Neural cell (in vitro differentiated cells): ENCODE data around the gene SPIN2B. TPM values are rescaled to one million over a fixed set of nuclear protein-coding genes. Genes with fewer than 3 reads are reported as not detected.
"Not testable (repeated sequence)": the region's sequence is repeated elsewhere in the genome, so short reads cannot be mapped to it uniquely, and the experiment has no call there.

ENCODE experiments used
- H2AFZ ChIP-seq: fragments of 200-600, 300-800 bp; sonication (generic), shearing (Covaris generic); 2 replicates; pipeline ENCODE4 v1.6.0; 2014; ENCODE audit warnings: low read depth, mild to moderate bottlenecking, antibody characterized with exemption, low read length, moderate library complexity
- H3F3A ChIP-seq: fragments of 200-600 bp; shearing (Covaris generic); 2 replicates; pipeline ENCODE4 v1.6.1; 2016; ENCODE audit warnings: mild to moderate bottlenecking, moderate library complexity, mixed read lengths, antibody characterized with exemption, low read length; ENCODE audit not compliant: insufficient read depth, poor library complexity, severe bottlenecking
- H3K27ac ChIP-seq: fragments of 200-600, 300-800 bp; sonication (generic), shearing (Covaris generic); 2 replicates; pipeline ENCODE4 v1.5.1; 2014; ENCODE audit warnings: mild to moderate bottlenecking, low read length, moderate library complexity
- H3K27me3 ChIP-seq: fragments of 300-800, 200-600 bp; sonication (generic), shearing (Covaris generic); 2 replicates; pipeline ENCODE4 v1.6.0; 2014; ENCODE audit warnings: mild to moderate bottlenecking, low read depth, low read length, moderate library complexity; ENCODE audit not compliant: insufficient read depth
- H3K36me3 ChIP-seq: fragments of 300-800, 200-600 bp; sonication (generic), shearing (Covaris generic); 2 replicates; pipeline ENCODE4 v1.5.1; 2014; ENCODE audit warnings: mild to moderate bottlenecking, antibody characterized with exemption, low read length, moderate library complexity; ENCODE audit not compliant: insufficient read depth
- H3K4me2 ChIP-seq: fragments of 300-800, 200-600 bp; sonication (generic), shearing (Covaris generic); 2 replicates; pipeline ENCODE4 v1.6.0; 2014; ENCODE audit warnings: mild to moderate bottlenecking, low read length
- H3K4me3 ChIP-seq: fragments of 300-800, 200-600 bp; sonication (generic), shearing (Covaris generic); 2 replicates; pipeline ENCODE4 v1.5.1; 2014; ENCODE audit warnings: mild to moderate bottlenecking, low read length, moderate library complexity
- H3K79me2 ChIP-seq: fragments of 200-600 bp; shearing (Covaris generic); replicated peaks from 2 replicates; pipeline ENCODE4 v1.6.0; 2014; ENCODE audit warnings: mild to moderate bottlenecking, low read length, moderate library complexity; ENCODE audit not compliant: insufficient read depth
- H3K9ac ChIP-seq: fragments of 300-800, 200-600 bp; sonication (generic), shearing (Covaris generic); 2 replicates; pipeline ENCODE4 v1.6.1; 2016; ENCODE audit warnings: mild to moderate bottlenecking, low read length, mixed read lengths
- H3K9me2 ChIP-seq: fragments of 200-600 bp; shearing (Covaris generic); 2 replicates; pipeline ENCODE4 v1.6.1; 2016; ENCODE audit warnings: mild to moderate bottlenecking, low read length, mixed read lengths; ENCODE audit not compliant: insufficient read depth
- H3K9me3 ChIP-seq: fragments of 200-600, 300-800 bp; sonication (generic), shearing (Covaris generic); 2 replicates; pipeline ENCODE4 v1.6.1; 2016; ENCODE audit warnings: mild to moderate bottlenecking, mixed run types, low read length, moderate library complexity, mixed read lengths
- H4K20me1 ChIP-seq: fragments of 200-600 bp; shearing (Covaris generic); 2 replicates; pipeline ENCODE4 v1.6.1; 2016; ENCODE audit warnings: mild to moderate bottlenecking, mixed run types; ENCODE audit not compliant: insufficient read depth
- EP300 ChIP-seq: fragments of 450-650 bp; conservative IDR thresholded peaks from 2 replicates; pipeline ENCODE4 v1.6.1; 2014; ENCODE audit warnings: antibody characterized with exemption, mild to moderate bottlenecking, moderate library complexity; ENCODE audit not compliant: poor library complexity, severe bottlenecking
- EZH2 ChIP-seq: fragments of 200-600, 300-800 bp; shearing (Covaris generic), sonication (generic); IDR thresholded peaks from 2 replicates; pipeline ENCODE4 v1.6.1; 2014; ENCODE audit warnings: antibody characterized with exemption, low read length, borderline replicate concordance, mild to moderate bottlenecking; ENCODE audit not compliant: insufficient read depth, poor library complexity, severe bottlenecking
- MXI1 ChIP-seq: fragments of 450-650 bp; conservative IDR thresholded peaks from 2 replicates; pipeline ENCODE4 v1.6.1; 2014; ENCODE audit warnings: antibody characterized with exemption, mild to moderate bottlenecking; ENCODE audit not compliant: poor library complexity, severe bottlenecking
- POLR2AphosphoS5 ChIP-seq: IDR thresholded peaks from 2 replicates; pipeline ENCODE4 v1.6.1; 2012
- RAD21 ChIP-seq: fragments of 450-650 bp; conservative IDR thresholded peaks from 2 replicates; pipeline ENCODE4 v1.6.1; 2014; ENCODE audit warnings: antibody characterized with exemption, mild to moderate bottlenecking, moderate library complexity
- SMC3 ChIP-seq: fragments of 450-650 bp; conservative IDR thresholded peaks from 2 replicates; pipeline ENCODE4 v1.6.1; 2014; ENCODE audit warnings: antibody characterized with exemption, mild to moderate bottlenecking, moderate library complexity; ENCODE audit not compliant: poor library complexity
- TAF1 ChIP-seq: IDR thresholded peaks from 2 replicates; pipeline ENCODE4 v1.6.1; 2012; ENCODE audit warnings: low read depth
- polyA minus RNA-seq: library from RNA; depleted of rRNA, polyadenylated mRNA; stranded (reverse); fragments of >200 nt; gene quantifications from 2 replicates; pipeline ENCODE4 v1.2.3, GENCODE V29; 2014
- polyA plus RNA-seq: library from polyadenylated mRNA; depleted of rRNA; stranded (reverse); fragments of >200 nt; gene quantifications from 2 replicates; pipeline ENCODE4 v1.2.3, GENCODE V29; 2014
- TF ChIP-seq, protein P1 (sequence below): fragments of 450-650 bp; IDR thresholded peaks from 2 replicates; pipeline ENCODE4 v1.5.1; 2014; ENCODE audit warnings: antibody characterized with exemption, mild to moderate bottlenecking, moderate library complexity; ENCODE audit not compliant: poor library complexity, severe bottlenecking

SPIN2B gene
- 25.3 and 32.5 TPM in 2 replicates for polyA plus RNA-seq
- polyA minus RNA-seq, result 11.2 TPM in 2 replicates

DNA sequence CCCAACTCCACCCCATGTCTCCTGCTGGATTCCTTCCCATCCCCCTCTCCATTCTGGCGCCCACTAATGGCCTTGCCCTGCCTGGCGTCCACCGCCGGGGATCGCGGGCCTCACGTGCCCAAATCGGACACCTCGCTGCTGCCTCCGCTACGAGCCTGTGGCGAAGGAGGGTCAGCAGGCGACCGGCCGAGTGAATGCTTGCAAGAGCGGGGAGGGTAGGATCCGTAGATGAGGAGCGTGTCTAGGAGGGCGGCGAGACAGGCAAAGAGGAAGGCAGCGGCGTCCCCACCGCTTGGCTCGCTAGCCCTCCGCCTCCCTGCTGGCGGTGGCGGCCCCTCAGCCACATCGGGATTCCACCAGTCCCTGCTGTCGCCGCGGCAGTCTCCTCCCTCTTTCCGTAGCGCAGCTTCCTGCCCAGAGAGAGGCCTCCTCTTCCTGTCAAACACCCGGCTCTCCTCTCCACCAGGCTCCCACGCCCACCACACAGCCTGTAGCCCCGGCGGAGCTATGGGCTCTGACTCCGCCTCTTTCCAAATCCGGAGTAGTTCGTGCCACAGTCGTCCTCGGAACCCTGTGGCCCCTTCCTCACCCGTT is at the start of gene SPIN2B:
Gene SPIN2B (minus strand): TSS at position 387 of the 594 bp plus-strand sequence.
- TF ChIP-seq RAD21 (no peak), MXI1 (peak; percentile 65), EZH2 (no peak), POLR2AphosphoS5 (peak; percentile 72)
- TF ChIP-seq, protein P1, sequence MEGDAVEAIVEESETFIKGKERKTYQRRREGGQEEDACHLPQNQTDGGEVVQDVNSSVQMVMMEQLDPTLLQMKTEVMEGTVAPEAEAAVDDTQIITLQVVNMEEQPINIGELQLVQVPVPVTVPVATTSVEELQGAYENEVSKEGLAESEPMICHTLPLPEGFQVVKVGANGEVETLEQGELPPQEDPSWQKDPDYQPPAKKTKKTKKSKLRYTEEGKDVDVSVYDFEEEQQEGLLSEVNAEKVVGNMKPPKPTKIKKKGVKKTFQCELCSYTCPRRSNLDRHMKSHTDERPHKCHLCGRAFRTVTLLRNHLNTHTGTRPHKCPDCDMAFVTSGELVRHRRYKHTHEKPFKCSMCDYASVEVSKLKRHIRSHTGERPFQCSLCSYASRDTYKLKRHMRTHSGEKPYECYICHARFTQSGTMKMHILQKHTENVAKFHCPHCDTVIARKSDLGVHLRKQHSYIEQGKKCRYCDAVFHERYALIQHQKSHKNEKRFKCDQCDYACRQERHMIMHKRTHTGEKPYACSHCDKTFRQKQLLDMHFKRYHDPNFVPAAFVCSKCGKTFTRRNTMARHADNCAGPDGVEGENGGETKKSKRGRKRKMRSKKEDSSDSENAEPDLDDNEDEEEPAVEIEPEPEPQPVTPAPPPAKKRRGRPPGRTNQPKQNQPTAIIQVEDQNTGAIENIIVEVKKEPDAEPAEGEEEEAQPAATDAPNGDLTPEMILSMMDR, result peak; percentile 54
- H3K4me2 ChIP-seq, result peak within 1 kb of the TSS; percentile 55
- no peaks in the 10 kb centered on the region for H3K79me2 ChIP-seq
- no peaks in the 10 kb centered on the region for H3K36me3 ChIP-seq
- H3F3A ChIP-seq, result no peaks in the 10 kb centered on the region
- no peaks in the 10 kb centered on the region for H4K20me1 ChIP-seq
- H3K27ac ChIP-seq, result peak within 1 kb of the TSS; percentile 58
- peak within 1 kb of the TSS; percentile 21 for H2AFZ ChIP-seq
- H3K9me3 ChIP-seq, result no peaks in the 10 kb centered on the region
- peak within 1 kb of the TSS; percentile 73 for H3K9ac ChIP-seq
- no peaks in the 10 kb centered on the region for H3K27me3 ChIP-seq
- peak within 1 kb of the TSS; percentile 69 for H3K4me3 ChIP-seq
- no peaks in the 10 kb centered on the region for H3K9me2 ChIP-seq

DNA sequence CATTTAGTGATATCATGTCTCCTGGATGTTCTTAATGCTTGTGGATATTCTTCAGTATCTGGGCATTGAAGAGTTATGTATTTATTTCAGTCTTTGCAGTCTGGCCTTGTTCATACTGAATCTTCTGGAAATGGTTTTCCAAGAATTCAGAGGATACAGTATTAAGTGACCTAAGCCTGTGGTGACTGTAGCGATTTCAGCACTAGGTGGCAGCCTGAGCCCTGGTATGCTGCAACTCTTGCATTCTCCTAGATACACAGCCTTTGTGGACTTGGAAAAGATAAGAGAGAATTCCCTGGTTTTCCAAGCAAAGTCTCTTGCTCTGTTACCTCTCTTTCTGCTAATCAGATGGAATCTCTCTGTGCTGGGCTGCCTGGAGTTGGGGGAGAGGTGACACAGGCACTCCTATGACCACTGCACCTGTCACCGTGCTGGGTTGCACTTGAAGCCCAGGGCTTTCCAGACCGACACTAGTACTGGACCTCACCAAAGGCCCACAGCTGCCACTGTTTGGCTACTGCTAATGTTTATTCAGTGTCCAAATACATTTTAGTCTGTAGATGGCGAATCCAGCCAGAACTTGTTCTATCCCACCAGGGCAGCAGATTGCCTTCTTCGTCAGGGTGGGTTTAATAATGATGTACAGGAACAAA is 35.2 kb upstream of the SPIN2B start:
- H3K4me3 ChIP-seq, result no peak overlapping the region
- H3K9me3 ChIP-seq, result no peaks in the 10 kb centered on the region
- H3K27ac ChIP-seq, result no peak overlapping the region
- H3K36me3 ChIP-seq, result no peaks in the 10 kb centered on the region
- H3K79me2 ChIP-seq, result no peaks in the 10 kb centered on the region
- H4K20me1 ChIP-seq, result no peaks in the 10 kb centered on the region
- no peak overlapping the region for H3K4me2 ChIP-seq
- H3F3A ChIP-seq, result no peaks in the 10 kb centered on the region
- no peak overlapping the region for H2AFZ ChIP-seq
- no peaks in the 10 kb centered on the region for H3K9me2 ChIP-seq
- no peak for TF ChIP-seq RAD21
- TF ChIP-seq, protein P1, result peak; percentile 26
- no peak overlapping the region for H3K9ac ChIP-seq
- H3K27me3 ChIP-seq, result no peaks in the 10 kb centered on the region

DNA sequence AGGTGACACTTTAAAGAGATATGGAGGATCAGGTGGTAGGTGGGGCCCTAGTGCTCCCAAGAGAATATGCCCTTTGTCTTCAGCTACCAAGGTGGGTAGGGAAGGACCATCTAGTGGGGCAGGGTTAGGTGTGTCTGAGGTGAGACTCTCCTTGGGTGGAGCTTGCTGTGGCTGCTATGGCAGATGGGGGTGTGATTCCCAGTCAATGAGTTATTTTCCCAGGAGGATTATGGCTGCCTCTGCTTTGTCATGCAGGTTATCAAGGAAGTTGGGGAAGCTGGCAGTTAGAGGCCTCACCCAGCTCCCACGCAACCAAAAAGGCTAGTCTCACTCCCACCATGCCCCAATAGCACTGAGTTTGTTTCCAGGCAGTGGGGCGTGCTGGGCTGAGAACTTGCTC is 33.8 kb upstream of the SPIN2B start:
- Histone ChIP-seq H3K9me2 (no peaks in the 10 kb centered on the region), H2AFZ (no peak overlapping the region), H3K9ac (no peak overlapping the region), H3K9me3 (no peaks in the 10 kb centered on the region), H3K4me2 (no peak overlapping the region), H3K27me3 (no peaks in the 10 kb centered on the region), H3F3A (no peaks in the 10 kb centered on the region), H3K36me3 (no peaks in the 10 kb centered on the region), H3K79me2 (no peaks in the 10 kb centered on the region), H4K20me1 (no peaks in the 10 kb centered on the region), H3K4me3 (no peak overlapping the region), H3K27ac (no peak overlapping the region)
- TF ChIP-seq EZH2, result no peak
- TF ChIP-seq EP300, result no peak
- no peak for TF ChIP-seq TAF1
- no peak for TF ChIP-seq RAD21
- no peak for TF ChIP-seq SMC3
- TF ChIP-seq POLR2AphosphoS5, result no peak

DNA sequence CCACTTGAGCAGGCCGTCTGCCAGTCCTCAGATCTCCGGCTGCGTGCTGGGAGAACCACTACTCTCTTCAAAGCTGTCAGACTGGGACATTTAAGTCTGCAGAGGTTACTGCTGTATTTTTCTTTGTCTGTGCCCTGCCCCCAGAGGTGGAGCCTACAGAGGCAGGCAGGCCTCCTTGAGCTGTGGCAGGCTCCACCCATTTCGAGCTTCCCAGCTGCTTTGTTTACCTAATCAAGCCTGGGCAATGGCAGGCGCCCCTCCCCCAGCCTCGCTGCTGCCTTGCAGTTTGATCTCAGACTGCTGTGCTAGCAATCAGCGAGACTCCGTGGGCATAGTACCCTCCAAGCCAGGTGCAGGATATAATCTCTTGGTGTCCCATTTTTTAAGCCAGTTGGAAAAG is 30.9 kb upstream of the SPIN2B start:
- H3K4me3 ChIP-seq, H2AFZ ChIP-seq, H3K4me2 ChIP-seq, H3K79me2 ChIP-seq, H3K9me3 ChIP-seq, H3K36me3 ChIP-seq, H4K20me1 ChIP-seq, H3K27me3 ChIP-seq, H3F3A ChIP-seq, H3K9me2 ChIP-seq, H3K9ac ChIP-seq, H3K27ac ChIP-seq: not testable (repeated sequence)
